ENCODE measurements around the gene ACKR1. TPM values are rescaled to one million over a fixed set of nuclear protein-coding genes. Genes with fewer than 3 reads are reported as not detected.

The ACKR1 gene
- total RNA-seq, 1 experiment from 2014 or later, result not detected

DNA sequence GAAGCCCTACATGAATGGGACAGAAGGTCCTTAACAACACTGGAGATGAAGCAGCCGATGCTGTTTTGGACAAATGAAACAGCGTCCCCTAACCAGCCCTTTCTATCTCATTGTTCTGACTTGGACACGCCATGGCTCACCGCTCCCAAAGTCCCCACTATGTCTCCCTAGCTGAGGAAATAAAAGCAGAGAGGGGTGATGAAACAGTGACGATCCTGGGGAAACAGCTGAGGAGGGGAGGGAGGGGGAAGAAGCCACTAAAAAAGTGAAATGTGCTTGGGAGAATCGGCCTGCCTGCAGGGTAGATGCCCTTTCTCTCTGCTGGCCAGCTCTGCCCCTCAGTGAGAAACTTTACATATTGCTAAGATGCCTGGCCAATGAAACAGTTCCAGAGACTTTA is 1.1 kb upstream of the ACKR1 start:
- ATAC-seq (no peak), DNase-seq (ENCODE audit: low read depth, low spot score) (no peak)
- in situ Hi-C loops (cut with HindIII; ENCODE audit: low pct_unique_long_range_greater_than_20kb, low sequenced_read_pairs) (no loop called here), intact Hi-C loops (cut with micrococcal nuclease; ENCODE audit: unreplicated experiment) (no loop called here)
- peaks cover 10% of the 10 kb centered on the region; the same call in 1 of the 2 replicates for H3K27me3 ChIP-seq (ENCODE audit: control insufficient read depth, insufficient read depth, low read length)
- no peak overlapping the region for H3K4me3 ChIP-seq (ENCODE audit: low read depth in 2 of 2, low read length in 2 of 2)
- H3K9me3 ChIP-seq (ENCODE audit: control insufficient read depth, insufficient read depth, low read depth, low read length), result no peaks in the 10 kb centered on the region
- no TSS peak for BruUV-seq (replicated peaks)
- TF ChIP-seq, protein P1, sequence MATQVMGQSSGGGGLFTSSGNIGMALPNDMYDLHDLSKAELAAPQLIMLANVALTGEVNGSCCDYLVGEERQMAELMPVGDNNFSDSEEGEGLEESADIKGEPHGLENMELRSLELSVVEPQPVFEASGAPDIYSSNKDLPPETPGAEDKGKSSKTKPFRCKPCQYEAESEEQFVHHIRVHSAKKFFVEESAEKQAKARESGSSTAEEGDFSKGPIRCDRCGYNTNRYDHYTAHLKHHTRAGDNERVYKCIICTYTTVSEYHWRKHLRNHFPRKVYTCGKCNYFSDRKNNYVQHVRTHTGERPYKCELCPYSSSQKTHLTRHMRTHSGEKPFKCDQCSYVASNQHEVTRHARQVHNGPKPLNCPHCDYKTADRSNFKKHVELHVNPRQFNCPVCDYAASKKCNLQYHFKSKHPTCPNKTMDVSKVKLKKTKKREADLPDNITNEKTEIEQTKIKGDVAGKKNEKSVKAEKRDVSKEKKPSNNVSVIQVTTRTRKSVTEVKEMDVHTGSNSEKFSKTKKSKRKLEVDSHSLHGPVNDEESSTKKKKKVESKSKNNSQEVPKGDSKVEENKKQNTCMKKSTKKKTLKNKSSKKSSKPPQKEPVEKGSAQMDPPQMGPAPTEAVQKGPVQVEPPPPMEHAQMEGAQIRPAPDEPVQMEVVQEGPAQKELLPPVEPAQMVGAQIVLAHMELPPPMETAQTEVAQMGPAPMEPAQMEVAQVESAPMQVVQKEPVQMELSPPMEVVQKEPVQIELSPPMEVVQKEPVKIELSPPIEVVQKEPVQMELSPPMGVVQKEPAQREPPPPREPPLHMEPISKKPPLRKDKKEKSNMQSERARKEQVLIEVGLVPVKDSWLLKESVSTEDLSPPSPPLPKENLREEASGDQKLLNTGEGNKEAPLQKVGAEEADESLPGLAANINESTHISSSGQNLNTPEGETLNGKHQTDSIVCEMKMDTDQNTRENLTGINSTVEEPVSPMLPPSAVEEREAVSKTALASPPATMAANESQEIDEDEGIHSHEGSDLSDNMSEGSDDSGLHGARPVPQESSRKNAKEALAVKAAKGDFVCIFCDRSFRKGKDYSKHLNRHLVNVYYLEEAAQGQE (IDR thresholded peaks at IDR 0.05; ENCODE audit: insufficient read depth in 1 of 2, low read depth in 2 of 2, low read length in 1 of 2), result no peak
- TF ChIP-seq POLR2AphosphoS5 (IDR thresholded peaks at IDR 0.05; ENCODE audit: low read depth, low read length), result no peak
- TF ChIP-seq TCF7L2 (IDR thresholded peaks at IDR 0.05; ENCODE audit: low read depth, low read length), result no peak
- TF ChIP-seq, protein P2, sequence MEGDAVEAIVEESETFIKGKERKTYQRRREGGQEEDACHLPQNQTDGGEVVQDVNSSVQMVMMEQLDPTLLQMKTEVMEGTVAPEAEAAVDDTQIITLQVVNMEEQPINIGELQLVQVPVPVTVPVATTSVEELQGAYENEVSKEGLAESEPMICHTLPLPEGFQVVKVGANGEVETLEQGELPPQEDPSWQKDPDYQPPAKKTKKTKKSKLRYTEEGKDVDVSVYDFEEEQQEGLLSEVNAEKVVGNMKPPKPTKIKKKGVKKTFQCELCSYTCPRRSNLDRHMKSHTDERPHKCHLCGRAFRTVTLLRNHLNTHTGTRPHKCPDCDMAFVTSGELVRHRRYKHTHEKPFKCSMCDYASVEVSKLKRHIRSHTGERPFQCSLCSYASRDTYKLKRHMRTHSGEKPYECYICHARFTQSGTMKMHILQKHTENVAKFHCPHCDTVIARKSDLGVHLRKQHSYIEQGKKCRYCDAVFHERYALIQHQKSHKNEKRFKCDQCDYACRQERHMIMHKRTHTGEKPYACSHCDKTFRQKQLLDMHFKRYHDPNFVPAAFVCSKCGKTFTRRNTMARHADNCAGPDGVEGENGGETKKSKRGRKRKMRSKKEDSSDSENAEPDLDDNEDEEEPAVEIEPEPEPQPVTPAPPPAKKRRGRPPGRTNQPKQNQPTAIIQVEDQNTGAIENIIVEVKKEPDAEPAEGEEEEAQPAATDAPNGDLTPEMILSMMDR (IDR thresholded peaks at IDR 0.05), result no peak
- TF ChIP-seq SIN3A (IDR thresholded peaks at IDR 0.05; ENCODE audit: borderline replicate concordance, insufficient read depth, low read depth, low read length), result no peak
- no peaks in the 10 kb centered on the region for H3K4me1 ChIP-seq (ENCODE audit: control insufficient read depth, insufficient read depth, low read length)
- ChIA-PET POLR2A (no interaction called here), CTCF (interaction anchor here (0.9 kb wide), 1 partner anchor 804 kb away, joined by 3 read pairs; no protein-coding TSS in a partner anchor)
- no peak overlapping the region for H3K27ac ChIP-seq (ENCODE audit: low read length)
- no peaks in the 10 kb centered on the region for H3K36me3 ChIP-seq (ENCODE audit: control insufficient read depth, insufficient read depth, low read length)

DNA sequence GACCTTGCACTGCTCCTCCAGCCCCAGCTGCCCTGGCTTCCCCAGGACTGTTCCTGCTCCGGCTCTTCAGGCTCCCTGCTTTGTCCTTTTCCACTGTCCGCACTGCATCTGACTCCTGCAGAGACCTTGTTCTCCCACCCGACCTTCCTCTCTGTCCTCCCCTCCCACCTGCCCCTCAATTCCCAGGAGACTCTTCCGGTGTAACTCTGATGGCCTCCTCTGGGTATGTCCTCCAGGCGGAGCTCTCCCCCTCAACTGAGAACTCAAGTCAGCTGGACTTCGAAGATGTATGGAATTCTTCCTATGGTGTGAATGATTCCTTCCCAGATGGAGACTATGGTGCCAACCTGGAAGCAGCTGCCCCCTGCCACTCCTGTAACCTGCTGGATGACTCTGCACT is 550 bp downstream of the ACKR1 start:
- intact Hi-C loops (cut with micrococcal nuclease; ENCODE audit: unreplicated experiment), result no loop called here
- TF ChIP-seq TCF7L2 (IDR thresholded peaks at IDR 0.05; ENCODE audit: low read depth, low read length) (no peak), SIN3A (IDR thresholded peaks at IDR 0.05; ENCODE audit: borderline replicate concordance, insufficient read depth, low read depth, low read length) (no peak), POLR2AphosphoS5 (IDR thresholded peaks at IDR 0.05; ENCODE audit: low read depth, low read length) (no peak)
- TF ChIP-seq, protein P1 (IDR thresholded peaks at IDR 0.05; ENCODE audit: insufficient read depth in 1 of 2, low read depth in 2 of 2, low read length in 1 of 2), result no peak
- TF ChIP-seq, protein P2 (IDR thresholded peaks at IDR 0.05), result no peak
- no peak for ATAC-seq
- Histone ChIP-seq H3K36me3 (ENCODE audit: control insufficient read depth, insufficient read depth, low read length) (no peaks in the 10 kb centered on the region), H3K27me3 (ENCODE audit: control insufficient read depth, insufficient read depth, low read length) (peaks cover 13% of the 10 kb centered on the region), H3K27ac (ENCODE audit: low read length) (no peak overlapping the region), H3K4me1 (ENCODE audit: control insufficient read depth, insufficient read depth, low read length) (no peaks in the 10 kb centered on the region), H3K4me3 (ENCODE audit: low read depth in 2 of 2, low read length in 2 of 2) (no peak overlapping the region), H3K9me3 (ENCODE audit: control insufficient read depth, insufficient read depth, low read depth, low read length) (no peaks in the 10 kb centered on the region)
- BruUV-seq (replicated peaks), result no TSS peak
- in situ Hi-C loops (cut with HindIII; ENCODE audit: low pct_unique_long_range_greater_than_20kb, low sequenced_read_pairs), result no loop called here
- ChIA-PET CTCF (interaction anchor here (0.7 kb wide), 1 partner anchor 74 kb away, joined by 16 read pairs; no protein-coding TSS in a partner anchor), POLR2A (no interaction called here)
- no peak for DNase-seq (ENCODE audit: low read depth, low spot score)

Measured in Panc1 (cell line).